HTERT RPE-1 (cell line): ENCODE data around the gene STN1.

Experiments used
- in situ Hi-C: fragments of 300-500 bp; cut with MboI; formaldehyde crosslinking; loops from 4 replicates; pipeline ENCODE4 v1.14.3; 2020; ENCODE audit warnings: low sequenced_read_pairs

Gene STN1

GRCh38 chr10:103895411-103896186 lies 22.4 kb downstream of the STN1 start:
- in situ Hi-C loops: no loop called here

- in situ Hi-C loops: no loop called here
These were observed 23.5 kb downstream of the STN1 start for GRCh38 chr10:103894441-103894864.

GRCh38 chr10:103893817-103894216 lies 24.2 kb downstream of the STN1 start:
- in situ Hi-C loops: no loop called here

GRCh38 chr10:103892181-103892580 lies 25.8 kb downstream of the STN1 start:
- in situ Hi-C loops: no loop called here

GRCh38 chr10:103890688-103891087 lies 27.3 kb downstream of the STN1 start:
- in situ Hi-C loops: no loop called here

GRCh38 chr10:103890194-103890658 lies 27.8 kb downstream of the STN1 start:
- in situ Hi-C loops: no loop called here

- in situ Hi-C loops: no loop called here
These were observed 28.8 kb downstream of the STN1 start for GRCh38 chr10:103889121-103889720.

GRCh38 chr10:103888113-103888841 lies 29.7 kb downstream of the STN1 start:
- in situ Hi-C loops: no loop called here

- in situ Hi-C loops: no loop called here
These were observed 32.4 kb downstream of the STN1 start for GRCh38 chr10:103885617-103886016.

GRCh38 chr10:103884681-103885139 lies 33.3 kb downstream of the STN1 start:
- in situ Hi-C loops: no loop called here

- in situ Hi-C loops: no loop called here
These were observed 35.5 kb downstream of the STN1 start for GRCh38 chr10:103882285-103883007.

- in situ Hi-C loops: no loop called here
These were observed 36.3 kb downstream of the STN1 start for GRCh38 chr10:103881416-103882284.

- in situ Hi-C loops: no loop called here
These were observed 38.2 kb downstream of the STN1 start for GRCh38 chr10:103879831-103880230.

- in situ Hi-C loops: no loop called here
These were observed 38.6 kb downstream of the STN1 start for GRCh38 chr10:103879409-103879808.

- in situ Hi-C loops: no loop called here
These were observed 40.1 kb downstream of the STN1 start for GRCh38 chr10:103877861-103878260.

- in situ Hi-C loops: no loop called here
These were observed 41.8 kb downstream of the STN1 start for GRCh38 chr10:103876155-103876554.

GRCh38 chr10:103874730-103875129 lies 43.3 kb downstream of the STN1 start:
- in situ Hi-C loops: loop anchor here (25.0 kb wide), 1 partner anchor 162 kb away; no protein-coding TSS in a partner anchor

GRCh38 chr10:103872137-103872931 lies 45.6 kb downstream of the STN1 start:
- in situ Hi-C loops: loop anchor here (25.0 kb wide), 1 partner anchor 160 kb away; no protein-coding TSS in a partner anchor

- in situ Hi-C loops: loop anchor here (25.0 kb wide), 1 partner anchor 159 kb away; no protein-coding TSS in a partner anchor
These were observed 47.0 kb downstream of the STN1 start for GRCh38 chr10:103871006-103871405.
